GM23338 (cell line): ENCODE measurements around the gene KSR2.

ENCODE experiments used
- EZH2phosphoT487 ChIP-seq: fragments of 200-600 bp; sonication (generic); IDR thresholded peaks from one replicate; pipeline ENCODE4 v1.8.1; 2018; ENCODE audit warnings: antibody characterized with exemption; ENCODE audit not compliant: unreplicated experiment
- JUNB ChIP-seq: IDR thresholded peaks from one replicate; pipeline ENCODE4 v1.6.1; 2016; ENCODE audit warnings: antibody characterized with exemption; ENCODE audit not compliant: unreplicated experiment
- POLR2AphosphoS5 ChIP-seq: IDR thresholded peaks from 2 replicates; pipeline ENCODE4 v1.6.1; 2016; ENCODE audit warnings: antibody characterized with exemption, low read depth
- ZNF114 ChIP-seq: fragments of 250-450 bp; sonication (Bioruptor Pico); IDR thresholded peaks from 2 replicates; pipeline ENCODE4 v1.5.0; 2020; ENCODE audit warnings: mild to moderate bottlenecking, moderate library complexity
- TF ChIP-seq, protein P1 (sequence below), 2 experiments: fragments of 200-600 bp in 1 of 2; sonication (generic) in 1 of 2; conservative IDR thresholded peaks; 2 replicates each; pipeline versions ENCODE4 v1.5.1 to v1.6.1; 2016 to 2017; ENCODE audit warnings: antibody characterized with exemption in 2 of 2, low read depth in 2 of 2, mild to moderate bottlenecking in 2 of 2, moderate library complexity in 1 of 2

DNA sequence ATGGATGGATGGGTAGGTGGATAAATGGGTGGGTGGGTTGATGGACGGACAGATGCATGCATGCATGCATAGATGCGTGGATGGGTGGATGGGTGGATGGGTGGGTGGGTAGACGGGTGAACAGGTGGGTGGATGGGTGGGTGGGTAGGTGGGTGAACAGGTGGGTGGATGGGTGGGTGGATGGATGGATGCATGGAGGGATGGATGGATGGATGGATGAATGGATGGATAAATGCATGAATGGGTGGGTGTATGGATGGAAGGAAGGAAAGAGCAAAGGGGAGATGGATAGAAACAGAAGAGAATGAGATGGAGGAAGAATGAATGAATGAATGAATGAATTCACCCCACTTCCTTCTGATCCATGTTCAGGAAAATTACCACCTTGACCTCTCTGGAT, 143.0 kb downstream of the KSR2 start:
- TF ChIP-seq, protein P1, sequence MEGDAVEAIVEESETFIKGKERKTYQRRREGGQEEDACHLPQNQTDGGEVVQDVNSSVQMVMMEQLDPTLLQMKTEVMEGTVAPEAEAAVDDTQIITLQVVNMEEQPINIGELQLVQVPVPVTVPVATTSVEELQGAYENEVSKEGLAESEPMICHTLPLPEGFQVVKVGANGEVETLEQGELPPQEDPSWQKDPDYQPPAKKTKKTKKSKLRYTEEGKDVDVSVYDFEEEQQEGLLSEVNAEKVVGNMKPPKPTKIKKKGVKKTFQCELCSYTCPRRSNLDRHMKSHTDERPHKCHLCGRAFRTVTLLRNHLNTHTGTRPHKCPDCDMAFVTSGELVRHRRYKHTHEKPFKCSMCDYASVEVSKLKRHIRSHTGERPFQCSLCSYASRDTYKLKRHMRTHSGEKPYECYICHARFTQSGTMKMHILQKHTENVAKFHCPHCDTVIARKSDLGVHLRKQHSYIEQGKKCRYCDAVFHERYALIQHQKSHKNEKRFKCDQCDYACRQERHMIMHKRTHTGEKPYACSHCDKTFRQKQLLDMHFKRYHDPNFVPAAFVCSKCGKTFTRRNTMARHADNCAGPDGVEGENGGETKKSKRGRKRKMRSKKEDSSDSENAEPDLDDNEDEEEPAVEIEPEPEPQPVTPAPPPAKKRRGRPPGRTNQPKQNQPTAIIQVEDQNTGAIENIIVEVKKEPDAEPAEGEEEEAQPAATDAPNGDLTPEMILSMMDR (conservative IDR thresholded peaks at IDR 0.05; ENCODE audit: low read depth in 2 of 2): no peak
- no peak for TF ChIP-seq EZH2phosphoT487
- no peak for TF ChIP-seq ZNF114 (CRISPR knock-in tag)
- no peak for TF ChIP-seq POLR2AphosphoS5
- no peak for TF ChIP-seq JUNB
